HUES6 (cell line): ENCODE data around the gene DICER1.
"Not testable (repeated sequence)": the region's sequence is repeated elsewhere in the genome, so short reads cannot be mapped to it uniquely, and the experiment has no call there.

Experiments used
- H3K27ac ChIP-seq: 2 replicates; pipeline ENCODE4 v1.7.0; 2013; ENCODE audit warnings: low read depth, mild to moderate bottlenecking, low read length, inconsistent platforms
- H3K27me3 ChIP-seq: 2 replicates; pipeline ENCODE4 v1.6.1; 2013; ENCODE audit warnings: low read length; ENCODE audit not compliant: control insufficient read depth, insufficient read depth
- H3K36me3 ChIP-seq: 2 replicates; pipeline ENCODE4 v1.6.1; 2013; ENCODE audit warnings: low read length; ENCODE audit not compliant: control insufficient read depth, insufficient read depth
- H3K4me1 ChIP-seq: 2 replicates; pipeline ENCODE4 v1.6.1; 2013; ENCODE audit warnings: low read length; ENCODE audit not compliant: control insufficient read depth, insufficient read depth
- H3K4me3 ChIP-seq: 2 replicates; pipeline ENCODE4 v1.5.1; 2013; ENCODE audit warnings: low read depth, low read length
- H3K9ac ChIP-seq: one replicate; pipeline ENCODE4 v1.6.1; 2013; ENCODE audit warnings: mild to moderate bottlenecking, low read length
- H3K9me3 ChIP-seq: 2 replicates; pipeline ENCODE4 v1.6.1; 2013; ENCODE audit warnings: low read depth, low read length; ENCODE audit not compliant: control insufficient read depth, insufficient read depth

The DICER1 gene

DNA sequence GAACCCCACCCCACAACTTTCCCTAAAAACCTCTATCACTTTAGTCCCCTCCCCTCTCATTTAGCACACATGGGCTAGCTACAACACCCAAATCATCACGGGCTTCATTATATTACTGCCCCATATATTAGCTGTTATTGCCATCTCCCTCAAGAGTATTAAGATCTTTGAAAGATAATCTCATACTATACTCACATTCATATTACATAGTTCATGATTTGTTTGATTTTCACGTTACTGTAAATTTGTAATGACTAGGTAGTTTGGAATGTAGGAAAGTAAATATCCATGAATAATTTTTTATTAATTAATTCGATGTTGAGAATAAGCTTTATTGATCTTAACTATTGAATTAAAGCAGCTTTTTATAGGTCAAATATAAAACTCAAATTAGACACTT lies 7.9 kb downstream of the DICER1 start:
- no peak overlapping the region for H3K9ac ChIP-seq
- no peak overlapping the region for H3K27ac ChIP-seq
- no peak overlapping the region for H3K4me3 ChIP-seq
- H3K9me3 ChIP-seq = peaks cover 16% of the 10 kb centered on the region; the same call in 1 of the 2 replicates
- no peaks in the 10 kb centered on the region for H3K27me3 ChIP-seq
- no peaks in the 10 kb centered on the region for H3K36me3 ChIP-seq
- peaks cover 19% of the 10 kb centered on the region; the same call in 1 of the 2 replicates for H3K4me1 ChIP-seq

DNA sequence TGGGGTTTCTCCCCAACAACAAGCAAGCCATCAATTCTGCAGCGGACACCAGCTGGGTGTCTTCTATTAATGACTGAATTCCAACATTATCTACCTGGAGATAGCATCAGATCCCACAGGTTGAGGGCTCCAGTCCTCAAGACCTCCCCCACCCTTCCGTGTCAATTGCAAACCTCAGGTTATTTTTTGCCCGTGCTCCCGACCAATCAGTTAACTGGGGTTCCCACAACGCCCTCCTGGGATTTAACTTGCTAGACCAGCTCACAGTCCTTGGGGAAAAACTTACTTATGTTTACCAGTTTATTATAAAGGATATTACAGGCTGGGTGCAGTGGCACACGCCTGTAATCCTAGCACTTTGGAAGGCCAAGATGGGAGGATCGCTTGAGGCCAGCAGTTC lies 9.7 kb downstream of the DICER1 start:
- Histone ChIP-seq H3K9ac (no peak overlapping the region), H3K27ac (no peak overlapping the region), H3K4me1 (peaks cover 27% of the 10 kb centered on the region), H3K27me3 (no peaks in the 10 kb centered on the region), H3K9me3 (peaks cover 16% of the 10 kb centered on the region; the same call in 1 of the 2 replicates), H3K36me3 (no peaks in the 10 kb centered on the region), H3K4me3 (no peak overlapping the region)

DNA sequence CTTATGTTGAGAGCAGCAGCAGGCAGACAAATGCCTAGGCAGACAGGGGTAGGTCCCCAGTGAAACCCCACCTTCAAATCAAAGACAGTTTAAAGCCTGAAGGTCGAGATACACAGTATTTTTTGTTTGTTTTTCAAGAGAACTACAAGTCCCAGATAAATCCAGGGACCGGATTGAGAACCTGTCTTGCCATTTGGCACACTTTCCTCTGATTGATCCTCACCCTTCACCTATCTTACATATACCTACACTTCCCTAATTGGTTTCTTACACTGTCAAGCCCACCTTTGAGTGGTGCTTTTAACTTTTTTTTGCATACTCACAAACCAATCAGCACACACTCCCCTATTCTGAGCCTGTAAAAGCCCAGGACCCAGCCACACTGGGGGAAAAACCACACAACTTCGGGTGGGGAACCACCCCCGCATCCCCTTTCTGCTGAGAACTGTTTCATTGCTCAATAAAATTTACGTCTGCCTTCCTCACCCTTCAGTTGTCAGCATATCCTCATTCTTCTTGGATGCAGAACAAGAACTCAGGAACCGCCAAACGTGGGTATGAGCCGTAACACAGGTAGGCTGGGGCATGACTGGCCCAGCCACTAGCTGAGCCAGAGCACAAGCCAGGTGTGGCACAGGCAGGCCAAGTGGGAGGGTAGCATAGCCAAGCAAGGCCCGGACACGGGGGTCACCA lies 11.1 kb downstream of the DICER1 start:
- no peak overlapping the region for H3K9ac ChIP-seq
- no peak overlapping the region for H3K4me3 ChIP-seq
- H3K36me3 ChIP-seq = no peaks in the 10 kb centered on the region
- H3K4me1 ChIP-seq = peaks cover 30% of the 10 kb centered on the region
- no peak overlapping the region; the same call in 1 of the 2 replicates for H3K27ac ChIP-seq
- peaks cover 16% of the 10 kb centered on the region; the same call in 1 of the 2 replicates for H3K9me3 ChIP-seq
- H3K27me3 ChIP-seq = no peaks in the 10 kb centered on the region

DNA sequence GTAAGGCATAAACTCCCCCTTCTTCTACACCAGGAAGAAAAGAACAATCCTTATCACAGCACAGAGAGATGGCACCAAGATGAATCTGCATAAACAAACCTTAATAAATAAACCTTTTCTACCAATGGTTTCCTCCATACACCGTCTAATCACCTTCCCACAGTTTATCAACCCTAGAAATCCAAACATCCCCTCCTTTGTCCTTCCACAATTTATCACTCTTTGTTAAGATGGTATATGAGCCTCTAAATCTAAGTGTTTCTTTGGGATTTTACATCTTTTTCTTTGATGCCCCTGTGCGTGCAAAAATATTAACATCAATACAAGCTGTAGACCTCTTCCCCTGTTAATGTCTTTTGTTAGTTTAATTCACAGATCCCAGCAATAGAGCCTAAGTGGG lies 12.5 kb downstream of the DICER1 start:
- H3K36me3 ChIP-seq = no peaks in the 10 kb centered on the region
- no peak overlapping the region; the same call in 1 of the 2 replicates for H3K27ac ChIP-seq
- H3K9ac ChIP-seq = no peak overlapping the region
- H3K4me3 ChIP-seq = no peak overlapping the region
- H3K9me3 ChIP-seq = peaks cover 16% of the 10 kb centered on the region; the same call in 1 of the 2 replicates
- H3K27me3 ChIP-seq = no peaks in the 10 kb centered on the region
- peaks cover 43% of the 10 kb centered on the region for H3K4me1 ChIP-seq

DNA sequence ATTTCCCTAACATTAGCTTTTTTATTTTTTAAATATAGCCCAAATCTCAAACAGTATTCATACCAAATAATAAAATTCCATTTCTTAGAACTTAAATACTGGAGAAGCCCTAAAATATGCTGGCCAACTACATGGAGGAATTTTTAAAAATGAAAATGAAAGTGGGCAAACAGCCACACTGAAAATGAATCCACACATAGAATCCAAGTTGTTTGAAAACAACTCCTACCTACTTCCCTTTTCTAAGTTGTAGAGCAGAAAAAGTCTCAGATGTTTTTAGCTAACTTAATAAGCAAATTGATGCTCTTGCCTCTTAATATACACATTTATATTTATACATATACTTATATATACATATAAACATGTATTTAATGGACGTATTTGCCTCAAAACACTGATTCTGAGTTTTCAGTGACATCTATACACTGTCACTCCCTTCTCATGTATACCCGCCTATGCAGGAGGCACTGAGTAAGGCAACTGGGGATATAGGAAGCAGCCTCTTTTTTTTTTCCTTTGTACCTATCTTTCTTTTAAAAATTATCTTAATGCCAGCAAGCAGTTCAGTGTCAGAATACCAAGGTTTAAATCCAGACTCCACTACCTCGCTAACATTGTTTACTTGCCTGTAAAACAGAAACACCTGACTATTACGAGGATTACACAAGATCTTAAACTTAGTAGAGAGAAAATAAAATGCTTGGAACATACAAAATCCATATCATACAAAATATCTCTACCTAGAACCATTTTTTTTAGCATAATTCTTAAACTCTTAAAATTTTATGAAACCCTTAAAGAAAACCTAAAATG lies 13.3 kb downstream of the DICER1 start:
- Histone ChIP-seq H3K9me3 (peaks cover 16% of the 10 kb centered on the region; the same call in 1 of the 2 replicates), H3K9ac (no peak overlapping the region), H3K4me1 (peaks cover 49% of the 10 kb centered on the region), H3K27me3 (no peaks in the 10 kb centered on the region), H3K36me3 (no peaks in the 10 kb centered on the region), H3K4me3 (no peak overlapping the region), H3K27ac (no peak overlapping the region)

DNA sequence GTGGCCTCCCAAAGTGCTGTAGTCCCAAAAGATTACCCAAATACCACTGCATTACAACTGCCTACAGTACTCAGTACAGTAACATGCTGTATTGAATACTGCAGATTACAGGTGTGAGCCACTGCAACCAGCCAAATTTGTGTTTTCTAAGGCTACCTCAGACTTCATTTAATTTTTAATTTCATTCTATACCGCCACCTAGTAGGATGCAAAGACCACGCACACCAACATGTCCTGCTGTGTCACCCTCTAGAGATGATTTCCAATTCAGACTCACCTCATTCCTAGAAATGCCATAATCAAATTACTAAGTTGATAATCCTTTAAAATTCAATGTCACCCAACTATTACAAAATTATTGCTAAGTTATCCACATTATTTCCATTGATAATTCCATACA lies 15.1 kb downstream of the DICER1 start:
- H3K27ac ChIP-seq = no peak overlapping the region; the same call in 1 of the 2 replicates
- no peaks in the 10 kb centered on the region for H3K36me3 ChIP-seq
- no peak overlapping the region for H3K9ac ChIP-seq
- no peak overlapping the region for H3K4me3 ChIP-seq
- no peaks in the 10 kb centered on the region for H3K27me3 ChIP-seq
- H3K4me1 ChIP-seq = peaks cover 55% of the 10 kb centered on the region
- H3K9me3 ChIP-seq = peaks cover 13% of the 10 kb centered on the region; the same call in 1 of the 2 replicates

DNA sequence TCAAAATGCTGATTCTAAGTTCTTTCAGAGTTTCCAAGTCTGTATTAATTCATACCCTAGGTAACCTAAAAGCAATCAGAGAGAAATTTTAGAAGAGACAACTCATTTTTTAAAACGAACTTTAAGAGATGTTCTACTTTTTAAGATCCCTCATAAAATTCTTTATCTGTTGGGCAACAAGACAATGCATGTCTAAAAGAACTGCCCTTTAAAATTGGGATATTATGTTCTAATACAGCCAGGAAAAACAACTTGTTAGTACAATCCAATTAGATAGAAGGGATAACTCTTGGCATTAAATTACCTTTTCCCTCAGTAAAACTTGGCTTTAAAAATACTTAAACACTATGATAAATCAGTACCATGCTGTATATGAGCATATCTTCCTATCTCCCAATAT lies 15.6 kb downstream of the DICER1 start:
- Histone ChIP-seq H3K9ac (no peak overlapping the region), H3K27me3 (no peaks in the 10 kb centered on the region), H3K36me3 (no peaks in the 10 kb centered on the region), H3K27ac (no peak overlapping the region), H3K9me3 (peaks cover 13% of the 10 kb centered on the region; the same call in 1 of the 2 replicates), H3K4me3 (no peak overlapping the region), H3K4me1 (peaks cover 55% of the 10 kb centered on the region)

DNA sequence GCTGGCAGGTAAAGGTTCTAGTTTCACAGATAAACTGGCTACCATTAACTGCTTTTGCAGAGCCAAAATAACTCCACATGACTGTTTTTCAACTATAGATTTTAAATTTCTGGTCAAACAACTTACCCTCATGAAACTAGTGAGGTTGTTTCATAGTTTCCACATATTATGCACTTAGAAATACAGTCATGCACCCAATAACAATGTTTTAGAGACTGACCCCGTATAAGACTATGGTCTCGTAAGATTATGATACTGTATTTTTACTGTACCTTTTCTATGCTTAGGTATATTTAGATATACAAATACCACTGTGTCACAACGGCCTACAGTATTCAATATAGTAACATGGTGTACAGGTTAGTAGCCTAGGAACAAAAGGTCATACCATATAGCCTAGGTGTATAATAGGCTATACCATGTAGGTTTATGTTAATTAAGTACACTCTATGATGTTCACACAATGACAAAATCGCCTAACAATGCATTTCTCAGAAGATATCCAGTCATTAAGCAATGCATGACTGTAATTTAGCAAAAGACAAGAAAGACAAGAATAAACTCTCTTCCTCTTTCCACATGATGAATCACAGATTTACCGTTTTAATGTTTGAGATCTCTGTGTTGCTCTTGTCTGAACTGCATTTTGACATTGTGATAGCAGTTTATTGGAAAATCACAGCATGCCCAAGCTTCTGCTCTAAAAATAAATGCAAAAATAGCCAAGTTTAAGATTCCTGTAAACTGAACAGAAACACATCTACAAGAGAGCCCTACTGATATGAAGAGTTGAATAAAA lies 17.1 kb downstream of the DICER1 start:
- Histone ChIP-seq H3K4me3 (no peak overlapping the region), H3K4me1 (peaks cover 52% of the 10 kb centered on the region), H3K36me3 (no peaks in the 10 kb centered on the region), H3K9me3 (peaks cover 7% of the 10 kb centered on the region; the same call in 1 of the 2 replicates), H3K9ac (no peak overlapping the region), H3K27ac (no peak overlapping the region), H3K27me3 (no peaks in the 10 kb centered on the region)

DNA sequence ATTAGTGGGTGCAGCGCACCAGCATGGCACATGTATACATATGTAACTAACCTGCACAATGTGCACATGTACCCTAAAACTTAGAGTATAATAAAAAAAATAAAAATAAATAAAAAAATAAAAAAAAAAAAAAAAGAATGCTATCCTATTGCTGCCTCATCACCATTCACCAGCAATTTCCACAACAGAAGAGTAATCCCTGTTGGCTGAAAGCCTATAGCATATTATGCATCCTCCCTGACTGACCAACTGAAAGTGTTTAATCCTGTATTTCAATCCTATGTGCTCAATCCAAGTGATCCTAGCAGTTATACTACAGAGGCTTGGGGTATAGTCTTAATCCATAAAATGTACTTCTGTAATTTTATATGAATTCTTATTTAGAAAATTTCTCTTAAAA lies 18.5 kb downstream of the DICER1 start:
- H3K27me3 ChIP-seq = no peaks in the 10 kb centered on the region
- no peak overlapping the region for H3K9ac ChIP-seq
- H3K27ac ChIP-seq = no peak overlapping the region
- H3K9me3 ChIP-seq = no peaks in the 10 kb centered on the region
- no peak overlapping the region for H3K4me3 ChIP-seq
- no peaks in the 10 kb centered on the region for H3K36me3 ChIP-seq
- H3K4me1 ChIP-seq = peaks cover 52% of the 10 kb centered on the region

DNA sequence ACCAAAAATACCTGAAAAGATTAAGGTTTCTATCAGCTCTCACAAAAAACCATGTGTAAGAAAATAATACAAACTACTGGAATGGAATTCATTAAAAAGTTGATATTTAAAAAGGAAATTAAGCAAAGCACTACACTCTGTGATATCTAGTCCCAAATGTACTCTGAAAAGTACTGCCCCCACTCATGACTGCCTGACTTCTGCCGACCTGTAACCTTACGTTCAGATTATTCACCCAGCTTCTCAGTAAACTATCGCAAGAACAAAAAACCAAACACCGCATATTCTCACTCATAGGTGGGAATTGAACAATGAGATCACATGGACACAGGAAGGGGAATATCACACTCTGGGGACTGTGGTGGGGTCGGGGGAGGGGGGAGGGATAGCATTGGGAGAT lies 18.9 kb downstream of the DICER1 start:
- H3K9me3 ChIP-seq, H3K27ac ChIP-seq, H3K4me3 ChIP-seq, H3K27me3 ChIP-seq, H3K9ac ChIP-seq, H3K36me3 ChIP-seq: not testable (repeated sequence)
- peaks cover 52% of the 10 kb centered on the region for H3K4me1 ChIP-seq
